Endothelial cell of umbilical vein (primary cell): ENCODE measurements around the gene RFX2. TPM values are rescaled to one million over a fixed set of nuclear protein-coding genes. Genes with fewer than 3 reads are reported as not detected.

ENCODE experiments used
- BruUV-seq: library from RNA; stranded (reverse); fragments of 400-500 nt; replicated peaks from 2 replicates; lab custom pipeline; 2021; lab: Mats Ljungman, UMichigan
- CTCF ChIA-PET: fragments of 300-600, 350-600 bp; sonication (Branson Sonifier 250); formaldehyde crosslinking; loops from one replicate; lab custom pipeline; 2021; ENCODE audit warnings: antibody characterized with exemption, inconsistent platforms; lab: Charles Lee
- POLR2A ChIA-PET: fragments of 300-600, 350-600 bp; sonication (Branson Sonifier 250); formaldehyde crosslinking; loops from one replicate; lab custom pipeline; 2021; ENCODE audit warnings: antibody characterized with exemption, inconsistent platforms; lab: Charles Lee
- DNase-seq: peaks from one replicate; pipeline ENCODE4 v3.0.0-alpha.2; 2011; ENCODE audit warnings: low read depth, low spot score
- FAIRE-seq: peaks from 2 replicates; lab custom pipeline; 2011; peaks lifted over from hg19 to GRCh38; lab: Jason Lieb, UNC
- H2AFZ ChIP-seq: 2 replicates; pipeline ENCODE4 v1.6.0; 2012; ENCODE audit warnings: low read depth, low read length, control low read depth, inconsistent platforms
- H3K27ac ChIP-seq: 2 replicates; pipeline ENCODE4 v1.5.1; 2011; ENCODE audit warnings: low read depth, mild to moderate bottlenecking, control low read depth, low read length, moderate library complexity; ENCODE audit not compliant: insufficient read depth
- H3K27me3 ChIP-seq, 2 experiments: 2 replicates each; pipeline versions ENCODE4 v1.6.0 to v1.6.1; 2011; ENCODE audit warnings: low read length in 2 of 2, mixed read lengths in 1 of 2; ENCODE audit not compliant: control insufficient read depth in 2 of 2, insufficient read depth in 2 of 2
- H3K36me3 ChIP-seq, 2 experiments: 2 replicates in 1 of 2; 3 replicates in 1 of 2; pipeline ENCODE4 v1.5.1; 2011; ENCODE audit warnings: low read length in 2 of 2, mild to moderate bottlenecking in 1 of 2, moderate library complexity in 1 of 2; ENCODE audit not compliant: control insufficient read depth in 2 of 2, insufficient read depth in 2 of 2; ENCODE audit errors: extremely low read depth in 1 of 2
- H3K4me1 ChIP-seq: 3 replicates; pipeline ENCODE4 v1.5.1; 2011; ENCODE audit warnings: mild to moderate bottlenecking, low read length; ENCODE audit not compliant: control insufficient read depth, insufficient read depth; ENCODE audit errors: extremely low read depth
- H3K4me2 ChIP-seq: 2 replicates; pipeline ENCODE4 v1.6.1; 2011; ENCODE audit warnings: low read length, control low read depth, mixed read lengths; ENCODE audit not compliant: insufficient read depth
- H3K4me3 ChIP-seq, 3 experiments: fragments of 200-600 bp in 1 of 3; sonication (generic), shearing (Covaris generic) in 1 of 3; replicated peaks in 1 of 3; 2 replicates each; pipeline ENCODE4 v1.5.1; 2011 to 2016; ENCODE audit warnings: control low read depth in 3 of 3, low read length in 3 of 3, mild to moderate bottlenecking in 2 of 3, inconsistent platforms in 1 of 3, low read depth in 1 of 3, moderate library complexity in 1 of 3; ENCODE audit not compliant: insufficient read depth in 1 of 3
- H3K79me2 ChIP-seq: 2 replicates; pipeline ENCODE4 v1.6.0; 2012; ENCODE audit warnings: low read length, inconsistent platforms; ENCODE audit not compliant: control insufficient read depth, insufficient read depth
- H3K9ac ChIP-seq: replicated peaks from 2 replicates; pipeline ENCODE3; 2011; ENCODE audit warnings: low read length, control low read depth; ENCODE audit not compliant: insufficient read depth; ENCODE audit errors: extremely low read depth
- H3K9me1 ChIP-seq: replicated peaks from 3 replicates; pipeline ENCODE4 v1.6.0; 2011; ENCODE audit warnings: mild to moderate bottlenecking, low read length; ENCODE audit not compliant: control insufficient read depth, insufficient read depth; ENCODE audit errors: extremely low read depth
- H3K9me3 ChIP-seq: replicated peaks from 2 replicates; pipeline ENCODE4 v1.5.1; 2012; ENCODE audit warnings: low read length, inconsistent platforms; ENCODE audit not compliant: control insufficient read depth, insufficient read depth
- H4K20me1 ChIP-seq: replicated peaks from 2 replicates; pipeline ENCODE3; 2011; ENCODE audit warnings: mild to moderate bottlenecking, low read length; ENCODE audit not compliant: control insufficient read depth, insufficient read depth; ENCODE audit errors: extremely low read depth
- CTCF ChIP-seq, 2 donors: IDR thresholded peaks; 1 replicate in 1 of 2; 2 replicates in 1 of 2; pipeline ENCODE4 v1.5.1; 2011; ENCODE audit warnings: low read length in 2 of 2, mild to moderate bottlenecking in 2 of 2, moderate library complexity in 2 of 2, control low read depth in 1 of 2, inconsistent platforms in 1 of 2, low read depth in 1 of 2; ENCODE audit not compliant: insufficient read depth in 1 of 2; ENCODE audit errors: extremely low read depth in 1 of 2
- EZH2 ChIP-seq: IDR thresholded peaks from 2 replicates; pipeline ENCODE4 v1.6.1; 2012; ENCODE audit warnings: borderline replicate concordance, low read depth, mild to moderate bottlenecking, moderate library complexity, low read length, inconsistent platforms; ENCODE audit not compliant: severe bottlenecking
- FOS ChIP-seq: IDR thresholded peaks from 2 replicates; pipeline ENCODE4 v1.6.1; 2011; ENCODE audit warnings: mild to moderate bottlenecking, low read length, moderate library complexity, borderline replicate concordance; ENCODE audit not compliant: insufficient read depth
- GATA2 ChIP-seq: IDR thresholded peaks from 2 replicates; pipeline ENCODE4 v1.7.0; 2011; ENCODE audit warnings: low read depth, mild to moderate bottlenecking, moderate library complexity, mixed read lengths, low read length; ENCODE audit not compliant: insufficient read length, insufficient read depth
- JUN ChIP-seq: IDR thresholded peaks from 2 replicates; pipeline ENCODE4 v1.6.1; 2011; ENCODE audit warnings: borderline replicate concordance, low read depth; ENCODE audit not compliant: insufficient read length, insufficient read depth
- MAX ChIP-seq: IDR thresholded peaks from 2 replicates; pipeline ENCODE4 v1.6.1; 2011; ENCODE audit not compliant: insufficient read depth, insufficient read length
- MYC ChIP-seq: IDR thresholded peaks from one replicate; pipeline ENCODE4 v1.6.1; 2011; ENCODE audit warnings: mild to moderate bottlenecking, low read depth, low read length
- POLR2A ChIP-seq: IDR thresholded peaks from 2 replicates; pipeline ENCODE4 v1.6.1; 2012; ENCODE audit warnings: low read depth, mild to moderate bottlenecking, control low read depth, low read length
- POLR2AphosphoS5 ChIP-seq: IDR thresholded peaks from 2 replicates; pipeline ENCODE4 v1.6.1; 2012; ENCODE audit warnings: low read depth, mild to moderate bottlenecking, control low read depth, low read length, moderate library complexity; ENCODE audit not compliant: insufficient read depth
- dilution Hi-C: fragments of 300-500 bp; cut with MboI; formaldehyde crosslinking; loops from one replicate; pipeline ENCODE4 v1.15.0; 2019; ENCODE audit warnings: low sequenced_read_pairs; ENCODE audit not compliant: extremely low pct_ligation_motif_present
- intact Hi-C: fragments of 100-400 bp; cut with micrococcal nuclease; formaldehyde crosslinking; loops from one replicate; pipeline ENCODE4 v1.10.0; 2022
- polyA plus RNA-seq, 4 experiments: library from polyadenylated mRNA; depleted of rRNA in 3 of 4; stranded (reverse) in 3 of 4; unstranded in 1 of 4; fragments of >200 nt; gene quantifications; 2 replicates each; pipeline versions ENCODE4 v1.2.1 to v1.2.3, GENCODE V29; 2011 to 2012; ENCODE audit warnings: missing spikeins in 1 of 4
- total RNA-seq: library from RNA; stranded (reverse); gene quantifications from 2 replicates; pipeline ENCODE4 v1.2.3, GENCODE V29; 2021

The RFX2 gene
- total and polyA plus RNA-seq, 2 donors (not counting 3 experiments of a cell fraction or from before 2014, with no cell fraction given), result 16.1 to 19.0 TPM

GRCh38 chr19:5989388-5990074 lies 120.8 kb downstream of the RFX2 start:
- Histone ChIP-seq H3K9ac (no peak overlapping the region), H3K79me2 (no peaks in the 10 kb centered on the region), H3K36me3 (no peaks in the 10 kb centered on the region), H3K27me3 (no peaks in the 10 kb centered on the region), H3K4me1 (peaks cover 29% of the 10 kb centered on the region), H3K4me2 (no peak overlapping the region), H3K9me1 (no peaks in the 10 kb centered on the region), H3K27ac (no peak overlapping the region), H3K4me3 (no peak overlapping the region), H3K9me3 (no peaks in the 10 kb centered on the region), H4K20me1 (no peaks in the 10 kb centered on the region), H2AFZ (no peak overlapping the region)
- no peak for TF ChIP-seq MYC
- no peak for TF ChIP-seq FOS
- no peak for TF ChIP-seq EZH2
- TF ChIP-seq POLR2AphosphoS5, result no peak
- TF ChIP-seq POLR2A, result no peak
- no peak for TF ChIP-seq CTCF (IDR thresholded peaks at IDR 0.05; ENCODE audit: extremely low read depth in 1 of 2, insufficient read depth in 1 of 2, low read depth in 1 of 2, low read length in 2 of 2)
- no peak for TF ChIP-seq GATA2
- no peak for TF ChIP-seq MAX
- TF ChIP-seq JUN, result no peak
- BruUV-seq, result no TSS peak
- dilution Hi-C loops, result no loop called here
- DNase-seq (no peak), FAIRE-seq (no peak)
- intact Hi-C loops, result loop anchor here (10.0 kb wide), 1 partner anchor 185 kb away; the partner anchor contains the start of gene NRTN
- ChIA-PET POLR2A (no interaction called here), CTCF (interaction anchor here (0.6 to 8.5 kb wide), 11 partner anchors 10 to 186 kb away, joined by 3 to 304 read pairs (median 8); no protein-coding TSS in a partner anchor)
